Thyroid gland (tissue), 4 donors: ENCODE results near the gene ASB9. TPM values are rescaled to one million over a fixed set of nuclear protein-coding genes. Genes with fewer than 3 reads are reported as not detected.
A peak's percentile ranks its signal among the peaks of the same experiment; 100 is the strongest.

ENCODE experiments used
- DNase-seq, 2 donors: peaks; one replicate each; pipeline ENCODE4 v3.0.0-alpha.2; 2019
- H3K27ac ChIP-seq, 3 donors: fragments of 200-600 bp; sonication (generic); 1 replicate in 2 of 3; 2 replicates in 1 of 3; pipeline ENCODE4 v1.5.1; 2016 to 2019; ENCODE audit warnings: mild to moderate bottlenecking in 1 of 3, moderate library complexity in 1 of 3
- H3K27me3 ChIP-seq: fragments of 200-600 bp; sonication (generic); one replicate; pipeline ENCODE4 v1.5.1; 2019
- H3K36me3 ChIP-seq, 2 donors: fragments of 200-600 bp; sonication (generic); one replicate each; pipeline ENCODE4 v1.5.1; 2016 to 2019
- H3K4me1 ChIP-seq, 2 donors: fragments of 200-600 bp; sonication (generic); one replicate each; pipeline ENCODE4 v1.5.1; 2017 to 2019
- H3K4me3 ChIP-seq, 3 donors: fragments of 200-600 bp; sonication (generic); replicated peaks in 1 of 3; 1 replicate in 2 of 3; 2 replicates in 1 of 3; pipeline ENCODE4 v1.5.1; 2016; ENCODE audit warnings: mild to moderate bottlenecking in 1 of 3
- H3K9me3 ChIP-seq: fragments of 200-600 bp; sonication (generic); one replicate; pipeline ENCODE4 v1.5.1; 2017
- POLR2A ChIP-seq, 2 donors: fragments of 450-650 bp; IDR thresholded peaks; one replicate each; pipeline ENCODE4 v1.6.1; 2017; ENCODE audit warnings: antibody characterized with exemption in 2 of 2, mild to moderate bottlenecking in 2 of 2, moderate library complexity in 1 of 2
- WGBS, 2 donors: methylation state at CpG; one replicate each; pipeline ENCODE4 v1.1.5; 2017; 5-methylcytosine and 5-hydroxymethylcytosine counted together
- intact Hi-C: fragments of 100-400 bp; cut with DNase I; formaldehyde crosslinking; loops from one replicate; pipeline ENCODE4 v1.15.1; 2023
- total RNA-seq, 4 donors: library from RNA; depleted of rRNA; stranded (reverse); fragments of >200 nt; gene quantifications; one replicate each; pipeline ENCODE4 v1.2.3, GENCODE V29; 2016
- TF ChIP-seq, protein P1 (sequence below), 6 experiments: fragments of 200-600 bp in 3 of 6; fragments of 450-650 bp in 3 of 6; sonication (generic) in 3 of 6; IDR thresholded peaks; one replicate each; pipeline ENCODE4 v1.5.1; 2016 to 2019; ENCODE audit warnings: antibody characterized with exemption in 6 of 6, mild to moderate bottlenecking in 2 of 6, inconsistent platforms in 1 of 6, moderate library complexity in 1 of 6

ASB9 gene
- total RNA-seq, 4 donors from 2014 or later, result 1.4 to 3.0 (median 2.2) TPM

DNA sequence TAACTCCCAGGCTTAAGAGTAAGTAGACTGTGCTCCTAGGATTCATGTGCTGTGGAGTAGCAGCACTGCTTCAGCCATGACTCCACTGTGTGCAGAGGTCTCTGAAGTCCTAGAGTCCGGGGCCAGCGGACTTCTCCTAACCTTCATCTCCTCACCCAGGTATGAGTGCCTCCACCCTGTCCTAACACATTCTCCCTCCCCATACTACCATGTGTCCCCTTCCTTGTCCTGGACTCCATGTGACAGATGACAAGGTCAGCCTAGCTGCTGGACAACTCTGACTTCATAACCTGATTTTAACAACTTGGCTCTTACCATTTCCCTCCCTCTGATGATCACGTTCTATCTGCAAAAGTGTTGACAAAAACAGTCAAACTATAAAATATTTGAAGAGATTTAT, 28.9 kb upstream of the ASB9 start:
- Histone ChIP-seq H3K4me1 (no peaks in the 10 kb centered on the region), H3K36me3 (no peaks in the 10 kb centered on the region), H3K4me3 (no peak overlapping the region), H3K9me3 (no peaks in the 10 kb centered on the region), H3K27me3 (no peaks in the 10 kb centered on the region), H3K27ac (no peak overlapping the region)
- TF ChIP-seq POLR2A (IDR thresholded peaks at IDR 0.05), result no peak
- TF ChIP-seq, protein P1, sequence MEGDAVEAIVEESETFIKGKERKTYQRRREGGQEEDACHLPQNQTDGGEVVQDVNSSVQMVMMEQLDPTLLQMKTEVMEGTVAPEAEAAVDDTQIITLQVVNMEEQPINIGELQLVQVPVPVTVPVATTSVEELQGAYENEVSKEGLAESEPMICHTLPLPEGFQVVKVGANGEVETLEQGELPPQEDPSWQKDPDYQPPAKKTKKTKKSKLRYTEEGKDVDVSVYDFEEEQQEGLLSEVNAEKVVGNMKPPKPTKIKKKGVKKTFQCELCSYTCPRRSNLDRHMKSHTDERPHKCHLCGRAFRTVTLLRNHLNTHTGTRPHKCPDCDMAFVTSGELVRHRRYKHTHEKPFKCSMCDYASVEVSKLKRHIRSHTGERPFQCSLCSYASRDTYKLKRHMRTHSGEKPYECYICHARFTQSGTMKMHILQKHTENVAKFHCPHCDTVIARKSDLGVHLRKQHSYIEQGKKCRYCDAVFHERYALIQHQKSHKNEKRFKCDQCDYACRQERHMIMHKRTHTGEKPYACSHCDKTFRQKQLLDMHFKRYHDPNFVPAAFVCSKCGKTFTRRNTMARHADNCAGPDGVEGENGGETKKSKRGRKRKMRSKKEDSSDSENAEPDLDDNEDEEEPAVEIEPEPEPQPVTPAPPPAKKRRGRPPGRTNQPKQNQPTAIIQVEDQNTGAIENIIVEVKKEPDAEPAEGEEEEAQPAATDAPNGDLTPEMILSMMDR (IDR thresholded peaks at IDR 0.05), result no peak
- WGBS, 2 donors, result 80 to 85% methylated on average over 3 of the region's 3 CpGs
- no peak for DNase-seq
- intact Hi-C loops, result no loop called here

DNA sequence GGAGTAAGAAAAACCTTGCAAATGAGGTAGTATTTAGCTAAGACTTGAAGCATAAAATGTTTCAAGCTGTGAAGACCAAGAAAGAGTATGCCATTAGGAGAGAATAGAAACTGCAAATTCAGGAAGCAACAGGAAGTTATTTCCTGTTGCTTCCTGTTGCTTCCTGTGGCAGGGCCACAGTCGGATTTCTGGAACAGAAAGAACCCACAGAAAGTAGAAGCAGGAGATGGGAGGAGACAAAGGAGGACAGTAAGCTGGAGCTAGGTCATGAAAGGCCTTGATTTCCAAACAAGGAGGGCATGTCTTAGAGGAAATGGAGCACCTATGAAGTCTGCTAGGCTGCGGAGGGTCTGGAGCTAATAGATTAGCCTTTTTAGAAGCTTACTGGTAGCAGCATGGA, 28.3 kb upstream of the ASB9 start:
- intact Hi-C loops, result no loop called here
- Histone ChIP-seq H3K4me1 (no peaks in the 10 kb centered on the region), H3K27ac (no peak overlapping the region), H3K27me3 (no peaks in the 10 kb centered on the region), H3K36me3 (no peaks in the 10 kb centered on the region), H3K4me3 (no peak overlapping the region), H3K9me3 (no peaks in the 10 kb centered on the region)
- no peak for TF ChIP-seq POLR2A (IDR thresholded peaks at IDR 0.05)
- TF ChIP-seq, protein P1 (IDR thresholded peaks at IDR 0.05), result no peak
- DNase-seq, result no peak
- 71 to 73% methylated on average over 2 of the region's 2 CpGs for WGBS, 2 donors

DNA sequence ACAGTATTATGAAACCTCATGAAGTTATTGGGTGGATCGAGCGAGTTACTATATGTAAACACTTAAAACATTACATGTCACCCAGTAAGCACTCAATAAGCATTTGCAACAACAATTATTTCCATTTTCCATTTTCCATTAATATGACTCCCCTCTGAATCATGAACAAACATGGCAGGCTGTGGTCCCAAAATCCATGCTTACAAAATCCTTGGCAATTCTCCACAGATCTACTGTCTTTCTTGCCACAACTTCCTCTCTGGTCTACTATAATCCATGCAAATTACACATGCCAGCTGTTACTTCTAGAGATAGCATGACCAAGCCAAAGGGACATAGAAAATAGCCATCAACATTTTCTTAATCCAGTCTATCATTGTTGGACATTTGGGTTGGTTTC, 23.6 kb upstream of the ASB9 start:
- no peaks in the 10 kb centered on the region for H3K36me3 ChIP-seq
- H3K9me3 ChIP-seq, result no peaks in the 10 kb centered on the region
- H3K27me3 ChIP-seq, result no peaks in the 10 kb centered on the region

DNA sequence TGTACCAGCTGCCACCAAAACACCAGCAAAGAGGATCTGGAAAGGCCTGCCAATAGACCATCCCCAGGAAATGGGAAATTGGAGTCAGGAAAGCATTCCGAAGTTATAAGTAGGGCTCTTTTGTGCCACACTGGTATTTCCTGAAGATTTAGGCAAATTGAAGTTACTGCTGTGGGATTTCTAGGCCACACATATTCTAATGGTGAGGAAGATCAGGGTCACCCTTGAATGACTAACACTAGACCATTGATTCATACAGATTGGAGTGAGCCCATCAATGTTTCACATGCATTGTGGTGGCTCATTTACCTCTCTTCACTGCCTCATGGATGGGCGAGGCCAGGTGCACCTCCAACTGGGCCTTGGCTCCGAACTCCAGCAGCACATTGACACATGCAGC, 23.0 kb upstream of the ASB9 start:
- Histone ChIP-seq H3K4me3 (no peak overlapping the region), H3K9me3 (no peaks in the 10 kb centered on the region), H3K36me3 (no peaks in the 10 kb centered on the region), H3K27ac (no peak overlapping the region), H3K4me1 (no peaks in the 10 kb centered on the region), H3K27me3 (no peaks in the 10 kb centered on the region)
- no peak for DNase-seq
- intact Hi-C loops, result no loop called here
- TF ChIP-seq, protein P1 (IDR thresholded peaks at IDR 0.05), result no peak
- no peak for TF ChIP-seq POLR2A (IDR thresholded peaks at IDR 0.05)
- 75 to 100% methylated on average over 1 of the region's 3 CpGs for WGBS, 2 donors

More for the DNA sequence above, 23.6 kb upstream of the ASB9 start:
- no peak for DNase-seq
- no peak overlapping the region for H3K4me3 ChIP-seq
- intact Hi-C loops, result no loop called here
- TF ChIP-seq POLR2A (IDR thresholded peaks at IDR 0.05), result no peak
- TF ChIP-seq, protein P1 (IDR thresholded peaks at IDR 0.05), result no peak
- WGBS, 2 donors, result 96 to 97% methylated on average over 2 of the region's 2 CpGs
- H3K4me1 ChIP-seq, result no peaks in the 10 kb centered on the region
- no peak overlapping the region for H3K27ac ChIP-seq

DNA sequence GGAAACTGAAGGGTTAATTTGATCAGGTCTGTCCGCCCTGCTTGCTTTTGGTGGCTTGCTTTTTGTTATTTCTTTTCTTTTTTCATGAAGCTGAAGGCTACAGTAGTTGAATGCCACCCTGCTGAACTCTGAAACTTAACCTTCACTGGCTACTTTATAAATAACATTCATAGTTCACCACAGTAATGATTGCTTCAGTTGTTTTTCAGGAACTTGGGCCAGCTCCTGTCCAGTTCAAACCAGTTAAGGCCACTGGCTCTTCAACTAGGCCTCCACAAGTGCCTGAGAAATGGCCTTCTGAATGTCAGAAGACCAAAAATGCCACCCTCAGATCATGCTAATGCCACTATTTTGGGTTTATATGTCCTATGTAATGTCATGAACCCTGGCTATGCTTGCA, 7.7 kb upstream of the ASB9 start:
- DNase-seq, result peak; percentile 6 to 34
- TF ChIP-seq, protein P1 (IDR thresholded peaks at IDR 0.05), result no peak
- TF ChIP-seq POLR2A (IDR thresholded peaks at IDR 0.05), result no peak
- H3K4me1 ChIP-seq, result no peaks in the 10 kb centered on the region
- intact Hi-C loops, result no loop called here
- no peaks in the 10 kb centered on the region for H3K9me3 ChIP-seq
- H3K4me3 ChIP-seq, result no peak overlapping the region
- 45 to 52% methylated on average over 1 of the region's 1 CpG for WGBS, 2 donors
- H3K27me3 ChIP-seq, result no peaks in the 10 kb centered on the region
- no peaks in the 10 kb centered on the region for H3K36me3 ChIP-seq
- H3K27ac ChIP-seq, result no peak overlapping the region
